Measurements from ENCODE around the gene PLXND1.
A peak's percentile ranks its signal among the peaks of the same experiment; 100 is the strongest.
"Not testable (repeated sequence)": the region's sequence is repeated elsewhere in the genome, so short reads cannot be mapped to it uniquely, and the experiment has no call there.

The PLXND1 gene

DNA sequence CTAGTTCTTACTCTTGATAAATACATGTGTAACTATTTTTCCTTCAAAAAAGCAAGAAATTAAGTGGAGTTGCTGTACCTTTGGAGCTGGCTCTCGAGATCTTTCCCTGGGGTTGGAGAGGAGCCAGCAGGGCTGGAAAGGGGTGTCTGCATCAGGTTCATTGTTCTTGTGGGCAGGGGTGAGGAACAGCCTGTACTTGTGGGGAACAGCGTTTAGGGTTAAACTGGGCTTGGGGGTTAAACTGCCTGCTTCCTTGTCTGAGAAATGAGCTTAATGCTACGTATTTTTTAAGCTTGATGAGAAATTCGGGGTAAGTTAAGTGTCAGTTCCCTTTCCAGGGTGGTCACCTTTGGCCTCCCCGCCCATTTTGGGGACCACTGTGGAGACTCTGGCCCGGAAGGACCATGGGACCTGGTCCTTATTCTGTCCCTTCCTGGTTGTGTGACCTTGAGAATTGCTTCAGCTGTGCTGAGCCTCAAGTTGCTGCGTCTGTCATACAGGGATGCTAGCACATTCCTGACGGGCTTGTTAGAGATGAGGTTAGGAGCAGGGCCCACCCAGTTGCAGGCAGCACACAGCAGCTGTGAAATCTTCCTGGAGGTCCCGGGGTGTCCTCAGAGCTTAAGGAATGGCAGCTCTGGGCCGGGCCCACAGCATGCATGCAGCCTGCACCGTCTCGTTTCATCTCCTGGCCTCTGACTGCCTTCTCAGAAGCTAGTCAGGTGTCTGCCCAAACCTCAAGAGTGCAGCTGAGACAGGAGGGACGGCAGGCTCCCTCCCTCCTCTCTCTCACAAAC lies 51.9 kb downstream of the PLXND1 start:
- Mint-ChIP-seq H3K36me3 (ENCODE audit: insufficient read depth) (peaks cover 10% of the 10 kb centered on the region), H3K4me1 (ENCODE audit: low read depth in 2 of 2) (peaks cover 35 to 42% of the 10 kb centered on the region in 2 donors), H3K4me3 (peak overlapping the region; percentile 40 to 54), H3K27me3 (no peaks in the 10 kb centered on the region), H3K27ac (peak overlapping the region in 1 of 2 donors; percentile 81), H3K9me3 (no peaks in the 10 kb centered on the region)
- DNase-seq (no peak), ATAC-seq (replicated peaks) (no peak)

GRCh38 chr3:129553719-129554118 lies 52.8 kb downstream of the PLXND1 start:
- peaks cover 34 to 44% of the 10 kb centered on the region in 2 donors for H3K4me1 Mint-ChIP-seq (ENCODE audit: low read depth in 2 of 2)
- DNase-seq: no peak
- ATAC-seq (replicated peaks): no peak

GRCh38 chr3:129553171-129553570 lies 53.3 kb downstream of the PLXND1 start:
- Mint-ChIP-seq H3K27ac (peak overlapping the region; percentile 55 to 78), H3K4me3 (peak overlapping the region in 1 of 2 donors; percentile 54), H3K36me3 (ENCODE audit: insufficient read depth) (peaks cover 8% of the 10 kb centered on the region), H3K9me3 (no peaks in the 10 kb centered on the region), H3K4me1 (ENCODE audit: low read depth in 2 of 2) (peaks cover 29 to 44% of the 10 kb centered on the region in 2 donors), H3K27me3 (no peaks in the 10 kb centered on the region)
- DNase-seq: no peak
- ATAC-seq (replicated peaks): no peak

More at GRCh38 chr3:129553719-129554118, 52.8 kb downstream of the PLXND1 start:
- Mint-ChIP-seq H3K27me3 (no peaks in the 10 kb centered on the region), H3K4me3 (peak overlapping the region; percentile 40 to 54), H3K27ac (no peak overlapping the region), H3K36me3 (ENCODE audit: insufficient read depth) (peaks cover 10% of the 10 kb centered on the region), H3K9me3 (no peaks in the 10 kb centered on the region)

GRCh38 chr3:129552287-129553050 lies 54.0 kb downstream of the PLXND1 start:
- H3K4me3 Mint-ChIP-seq: peak overlapping the region in 1 of 2 donors; percentile 6

DNA sequence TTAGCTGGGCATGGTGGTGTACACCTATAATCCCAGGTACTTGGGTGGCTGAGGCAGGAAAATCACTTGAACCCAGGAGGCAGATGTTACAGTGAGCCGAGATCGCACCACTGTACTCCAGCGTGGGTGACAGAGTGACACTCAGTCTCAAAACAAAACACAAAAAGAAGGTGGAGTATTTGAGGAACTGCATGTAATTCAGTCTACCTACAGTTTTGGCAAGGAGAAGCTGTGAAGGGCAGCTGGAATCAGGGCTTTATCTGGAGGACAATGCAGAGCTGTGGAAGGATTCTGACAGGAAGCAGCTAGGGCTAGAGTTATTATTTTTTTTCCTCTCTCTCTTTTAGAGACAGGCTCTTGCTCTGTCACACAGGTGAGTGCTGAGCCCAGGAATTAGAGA lies 56.7 kb downstream of the PLXND1 start:
- Mint-ChIP-seq H3K27ac (peak overlapping the region in 1 of 2 donors; percentile 72), H3K9me3 (no peaks in the 10 kb centered on the region), H3K4me1 (ENCODE audit: low read depth in 2 of 2) (peaks cover 27 to 36% of the 10 kb centered on the region in 2 donors), H3K4me3 (no peak overlapping the region), H3K27me3 (no peaks in the 10 kb centered on the region), H3K36me3 (ENCODE audit: insufficient read depth) (no peaks in the 10 kb centered on the region)
- ATAC-seq (replicated peaks): no peak
- DNase-seq: no peak

More at GRCh38 chr3:129552287-129553050, 54.0 kb downstream of the PLXND1 start:
- Mint-ChIP-seq H3K4me1 (ENCODE audit: low read depth in 2 of 2) (peaks cover 23 to 38% of the 10 kb centered on the region in 2 donors), H3K27ac (peak overlapping the region; percentile 55 to 78), H3K9me3 (no peaks in the 10 kb centered on the region), H3K36me3 (ENCODE audit: insufficient read depth) (peaks cover 8% of the 10 kb centered on the region), H3K27me3 (no peaks in the 10 kb centered on the region)
- ATAC-seq (replicated peaks): no peak
- DNase-seq: no peak

GRCh38 chr3:129549006-129549800 lies 57.3 kb downstream of the PLXND1 start:
- Mint-ChIP-seq H3K27me3 (peaks cover 0 to 2% of the 10 kb centered on the region in 2 donors), H3K27ac (peak overlapping the region in 1 of 2 donors; percentile 72), H3K36me3 (ENCODE audit: insufficient read depth) (no peaks in the 10 kb centered on the region), H3K4me3 (no peak overlapping the region), H3K9me3 (no peaks in the 10 kb centered on the region), H3K4me1 (ENCODE audit: low read depth in 2 of 2) (peaks cover 23 to 30% of the 10 kb centered on the region in 2 donors)
- no peak for DNase-seq
- ATAC-seq (replicated peaks): no peak

- H3K4me1 Mint-ChIP-seq (ENCODE audit: low read depth in 2 of 2): peaks cover 18 to 29% of the 10 kb centered on the region in 2 donors
- no peaks in the 10 kb centered on the region for H3K36me3 Mint-ChIP-seq (ENCODE audit: insufficient read depth)
- peaks cover 0 to 4% of the 10 kb centered on the region in 2 donors for H3K27me3 Mint-ChIP-seq
- DNase-seq (no peak), ATAC-seq (replicated peaks) (no peak)
- peak overlapping the region in 1 of 2 donors; percentile 72 for H3K27ac Mint-ChIP-seq
- H3K9me3 Mint-ChIP-seq: no peaks in the 10 kb centered on the region
- no peak overlapping the region for H3K4me3 Mint-ChIP-seq
These were observed 58.1 kb downstream of the PLXND1 start for GRCh38 chr3:129548104-129548965.

DNA sequence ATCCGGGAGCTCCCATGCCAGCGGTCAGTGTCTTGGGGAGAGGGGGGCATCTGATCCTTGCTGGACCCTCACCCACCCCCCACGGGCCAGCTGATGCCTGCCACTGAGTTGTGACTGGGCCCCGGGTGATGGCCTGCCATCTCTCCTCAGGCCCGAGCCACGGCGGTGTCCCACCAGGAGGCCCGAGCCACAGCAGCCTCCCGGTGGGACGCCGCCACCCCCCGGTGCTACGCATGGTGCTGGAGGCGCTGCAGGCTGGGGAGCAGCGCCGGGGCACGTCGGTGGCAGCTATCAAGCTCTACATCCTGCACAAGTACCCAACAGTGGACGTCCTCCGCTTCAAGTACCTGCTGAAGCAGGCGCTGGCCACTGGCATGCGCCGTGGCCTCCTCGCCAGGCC lies 59.2 kb downstream of the PLXND1 start:
- H3K27ac Mint-ChIP-seq: no peak overlapping the region
- H3K36me3 Mint-ChIP-seq (ENCODE audit: insufficient read depth): no peaks in the 10 kb centered on the region
- H3K4me1 Mint-ChIP-seq (ENCODE audit: low read depth in 2 of 2): peaks cover 11 to 21% of the 10 kb centered on the region in 2 donors
- DNase-seq (no peak), ATAC-seq (replicated peaks) (no peak)
- H3K4me3 Mint-ChIP-seq: no peak overlapping the region
- no peaks in the 10 kb centered on the region for H3K9me3 Mint-ChIP-seq
- H3K27me3 Mint-ChIP-seq: peaks cover 0 to 4% of the 10 kb centered on the region in 2 donors

DNA sequence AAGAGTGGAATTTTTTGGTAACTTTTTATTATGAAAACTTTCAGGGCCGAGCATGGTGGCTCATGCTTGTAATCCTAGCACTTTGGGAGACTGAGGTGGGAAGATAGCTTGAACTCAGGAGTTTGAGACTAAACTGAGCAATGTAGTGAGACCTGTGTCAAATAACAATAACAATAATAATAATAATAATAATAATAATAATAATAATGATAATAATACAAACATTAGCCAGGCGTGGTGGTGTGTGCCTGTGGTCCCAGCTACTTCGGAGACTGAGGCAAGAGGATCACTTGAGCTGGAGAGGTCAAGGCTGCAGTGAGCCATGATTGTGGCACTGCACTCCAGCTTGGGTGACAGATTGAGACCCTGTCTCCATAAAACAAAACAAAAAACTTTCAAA lies 60.5 kb downstream of the PLXND1 start:
- H3K9me3 Mint-ChIP-seq: not testable (repeated sequence)
- H3K27ac Mint-ChIP-seq: peak overlapping the region in 1 of 2 donors; percentile 46

DNA sequence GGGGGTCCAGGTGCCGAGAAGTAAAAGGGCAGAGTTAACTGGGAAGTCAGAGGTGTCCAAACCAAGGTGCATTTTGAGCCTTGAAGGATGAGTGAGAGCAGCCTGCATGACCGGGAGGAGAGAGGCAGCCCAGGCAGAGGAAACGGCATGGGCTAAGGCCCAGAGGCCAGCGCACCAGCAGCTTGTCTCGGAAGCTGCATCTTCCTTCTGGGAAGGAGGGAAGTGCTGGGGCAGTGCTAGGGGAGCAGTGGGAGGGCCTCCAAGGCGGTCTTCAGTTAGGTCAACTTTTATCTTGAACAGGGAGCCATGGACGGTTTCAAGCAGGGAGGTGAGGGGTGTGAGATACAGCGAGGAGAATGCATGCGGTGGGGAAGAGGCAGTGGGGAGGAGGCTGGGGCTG lies 62.5 kb downstream of the PLXND1 start:
- Mint-ChIP-seq H3K36me3 (ENCODE audit: insufficient read depth) (peaks cover 3% of the 10 kb centered on the region), H3K4me3 (no peak overlapping the region), H3K4me1 (ENCODE audit: low read depth in 2 of 2) (peaks cover 4 to 11% of the 10 kb centered on the region in 2 donors), H3K27me3 (peaks cover 0 to 4% of the 10 kb centered on the region in 2 donors), H3K27ac (peak overlapping the region in 1 of 2 donors; percentile 71), H3K9me3 (no peaks in the 10 kb centered on the region)
- no peak for ATAC-seq (replicated peaks)
- no peak for DNase-seq

More for the DNA sequence above, 60.5 kb downstream of the PLXND1 start:
- H3K4me3 Mint-ChIP-seq; H3K36me3 Mint-ChIP-seq (ENCODE audit: insufficient read depth); ATAC-seq (replicated peaks); DNase-seq; H3K27me3 Mint-ChIP-seq: not testable (repeated sequence)
- H3K4me1 Mint-ChIP-seq (ENCODE audit: low read depth in 2 of 2): peaks cover 4 to 16% of the 10 kb centered on the region in 2 donors

- no peaks in the 10 kb centered on the region for H3K9me3 Mint-ChIP-seq
- DNase-seq: no peak
- no peak within 1 kb of the TSS for H3K4me3 Mint-ChIP-seq
- peaks cover 0 to 4% of the 10 kb centered on the region in 2 donors for H3K27me3 Mint-ChIP-seq
- peaks cover 3% of the 10 kb centered on the region for H3K36me3 Mint-ChIP-seq (ENCODE audit: insufficient read depth)
- H3K4me1 Mint-ChIP-seq (ENCODE audit: low read depth in 2 of 2): peaks cover 4 to 5% of the 10 kb centered on the region in 2 donors
- peak within 1 kb of the TSS; percentile 63 to 71 for H3K27ac Mint-ChIP-seq
- no peak for ATAC-seq (replicated peaks)
These were observed 63.2 kb downstream of the PLXND1 start, which contains the start of gene H1-8 for GRCh38 chr3:129543156-129543790. H1-8 (plus strand) TSS chr3:129543175; CDS start chr3:129543219, 44 bp downstream.

DNA sequence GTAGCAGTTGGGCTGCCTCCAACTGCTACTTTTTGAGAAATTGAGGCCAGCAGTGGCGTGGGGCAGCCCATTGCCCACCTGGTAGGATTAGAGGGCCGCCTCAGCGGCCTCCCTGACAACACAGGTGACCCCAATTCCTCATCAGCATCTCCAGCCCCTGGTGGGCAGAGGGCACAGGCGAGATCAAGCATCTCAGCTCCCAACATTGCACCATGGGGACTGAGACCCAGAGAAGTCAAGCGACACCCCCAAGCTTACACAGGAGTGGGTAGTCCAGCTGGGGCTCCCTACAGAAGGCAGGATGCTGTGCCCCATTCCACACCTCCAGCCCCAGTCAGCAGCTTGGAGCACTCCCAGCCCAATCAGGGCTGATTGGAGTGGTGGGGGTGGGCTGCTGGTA lies 63.7 kb downstream of the PLXND1 start:
- H3K36me3 Mint-ChIP-seq (ENCODE audit: insufficient read depth): peaks cover 3% of the 10 kb centered on the region

More for the DNA sequence above, 63.7 kb downstream of the PLXND1 start:
- Mint-ChIP-seq H3K27me3 (peaks cover 0 to 4% of the 10 kb centered on the region in 2 donors), H3K9me3 (no peaks in the 10 kb centered on the region), H3K4me1 (ENCODE audit: low read depth in 2 of 2) (peaks cover 4% of the 10 kb centered on the region in 2 donors), H3K4me3 (no peak overlapping the region), H3K27ac (no peak overlapping the region)
- ATAC-seq (replicated peaks): no peak
- DNase-seq: no peak
